Measurements from ENCODE around the gene LHX4.

LHX4 gene

DNA sequence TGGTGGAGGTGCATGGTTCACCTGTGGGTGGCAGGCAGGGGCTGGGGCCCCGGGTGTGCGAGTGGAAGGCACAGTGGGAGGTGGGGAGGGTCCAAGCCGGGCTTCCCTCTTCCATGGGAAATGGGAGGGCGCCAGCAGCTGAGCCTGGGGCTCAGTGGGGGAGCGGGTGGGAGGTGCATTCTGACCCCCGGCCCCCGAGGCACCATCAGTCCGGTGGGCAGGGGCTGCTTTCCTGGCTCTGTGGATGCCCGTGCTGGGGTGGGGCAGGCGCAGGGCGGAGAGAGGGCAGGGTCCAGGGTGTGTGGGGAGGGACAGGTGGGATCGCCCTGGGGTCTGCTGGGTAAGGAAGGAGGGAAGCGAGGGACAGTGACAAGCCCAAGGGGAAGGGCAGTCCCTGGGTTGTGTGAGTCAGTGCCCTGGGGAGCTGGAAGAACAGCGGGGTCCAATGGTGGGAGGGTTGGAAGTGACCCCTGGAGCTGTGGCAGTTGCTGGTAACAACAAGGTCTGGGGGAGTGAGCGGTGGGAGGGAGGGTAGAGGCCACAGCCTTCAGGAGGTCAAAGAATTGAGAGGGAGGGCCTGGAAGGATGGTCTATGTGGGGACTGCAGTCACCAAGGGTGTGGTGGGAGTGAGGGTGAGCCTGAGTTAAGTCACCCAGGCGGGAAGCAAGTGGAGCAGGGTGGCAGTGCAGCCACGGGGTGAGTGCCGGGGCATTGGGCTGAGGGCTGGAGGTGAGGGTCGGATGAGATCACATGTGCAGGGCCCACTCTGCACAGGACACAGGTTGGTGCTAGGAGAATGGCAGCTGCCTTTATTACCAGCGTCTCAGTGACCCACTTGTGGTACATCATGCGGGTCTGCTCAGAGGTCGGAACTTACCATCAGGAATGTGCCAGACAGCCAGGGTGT is 29.6 kb downstream of the LHX4 start:
- FAIRE-seq = no peak

DNA sequence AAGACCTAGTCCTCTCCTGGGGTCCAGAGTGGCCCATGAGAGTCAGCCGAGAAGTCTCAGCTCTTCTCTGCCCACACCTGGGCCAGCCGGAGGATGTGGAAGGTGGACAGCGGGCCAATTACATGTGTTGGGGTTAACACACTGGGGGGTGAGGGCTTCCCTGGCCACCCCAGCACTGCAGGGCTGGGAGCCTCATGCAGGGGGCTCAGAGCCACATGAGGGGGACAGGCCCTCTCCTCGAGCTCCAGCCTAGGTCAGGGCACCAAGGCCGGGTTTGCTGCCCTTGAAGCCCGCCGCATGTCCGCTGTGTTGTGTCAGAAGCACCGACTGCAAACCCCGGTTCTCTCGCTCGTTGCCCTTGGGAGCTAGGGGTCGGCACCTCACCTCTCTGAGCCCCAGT is 30.5 kb downstream of the LHX4 start:
- no peak for FAIRE-seq

DNA sequence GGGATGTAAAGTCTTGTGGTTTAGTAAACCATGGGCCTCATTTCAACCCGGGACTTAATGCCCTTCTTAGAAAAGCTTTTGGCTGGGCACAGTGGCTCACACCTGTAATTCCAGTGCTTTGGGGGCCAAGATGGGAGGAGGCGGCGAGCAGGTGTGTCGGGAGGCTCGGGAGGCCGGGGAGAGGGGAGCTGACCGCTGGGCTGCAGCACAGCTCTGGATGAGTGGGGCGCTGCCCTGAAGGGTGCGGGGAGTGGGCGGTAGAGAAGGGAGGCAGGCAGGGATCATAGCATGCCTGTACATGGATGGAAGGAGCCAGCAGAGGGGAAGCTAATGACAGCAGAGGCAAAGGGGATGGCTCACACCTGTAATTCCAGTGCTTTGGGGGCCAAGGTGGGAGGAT is 31.0 kb downstream of the LHX4 start:
- no peak for FAIRE-seq

DNA sequence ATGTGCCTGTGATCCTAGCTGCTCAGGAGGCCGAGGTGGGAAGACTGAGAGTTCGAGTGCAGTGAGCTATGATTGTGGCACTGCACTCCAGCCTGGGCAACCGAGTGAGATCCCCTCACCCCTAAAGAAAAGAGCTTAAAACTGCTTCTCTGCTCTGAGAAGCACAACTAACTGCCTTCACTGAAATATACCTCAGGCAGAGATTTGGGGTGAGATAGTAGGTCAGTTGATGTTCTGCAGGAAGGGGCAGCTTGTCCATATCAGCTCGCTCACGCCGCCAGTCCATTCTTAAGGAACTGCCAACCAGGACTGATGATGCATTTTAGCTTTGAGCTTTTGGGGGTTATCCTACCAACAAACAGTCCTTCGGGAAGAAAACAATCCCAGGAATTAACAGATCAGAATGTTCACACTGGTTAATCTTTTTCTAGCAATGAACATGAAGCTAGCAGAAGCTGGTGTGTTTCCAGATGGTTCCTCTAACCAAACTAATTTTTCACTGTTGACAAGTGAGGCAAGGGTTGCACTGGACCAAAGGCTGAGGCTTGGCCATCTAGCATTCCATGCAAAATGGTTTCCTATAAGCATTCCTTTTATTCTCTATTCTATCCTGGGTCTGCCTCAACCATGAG is 31.6 kb downstream of the LHX4 start:
- FAIRE-seq = no peak

DNA sequence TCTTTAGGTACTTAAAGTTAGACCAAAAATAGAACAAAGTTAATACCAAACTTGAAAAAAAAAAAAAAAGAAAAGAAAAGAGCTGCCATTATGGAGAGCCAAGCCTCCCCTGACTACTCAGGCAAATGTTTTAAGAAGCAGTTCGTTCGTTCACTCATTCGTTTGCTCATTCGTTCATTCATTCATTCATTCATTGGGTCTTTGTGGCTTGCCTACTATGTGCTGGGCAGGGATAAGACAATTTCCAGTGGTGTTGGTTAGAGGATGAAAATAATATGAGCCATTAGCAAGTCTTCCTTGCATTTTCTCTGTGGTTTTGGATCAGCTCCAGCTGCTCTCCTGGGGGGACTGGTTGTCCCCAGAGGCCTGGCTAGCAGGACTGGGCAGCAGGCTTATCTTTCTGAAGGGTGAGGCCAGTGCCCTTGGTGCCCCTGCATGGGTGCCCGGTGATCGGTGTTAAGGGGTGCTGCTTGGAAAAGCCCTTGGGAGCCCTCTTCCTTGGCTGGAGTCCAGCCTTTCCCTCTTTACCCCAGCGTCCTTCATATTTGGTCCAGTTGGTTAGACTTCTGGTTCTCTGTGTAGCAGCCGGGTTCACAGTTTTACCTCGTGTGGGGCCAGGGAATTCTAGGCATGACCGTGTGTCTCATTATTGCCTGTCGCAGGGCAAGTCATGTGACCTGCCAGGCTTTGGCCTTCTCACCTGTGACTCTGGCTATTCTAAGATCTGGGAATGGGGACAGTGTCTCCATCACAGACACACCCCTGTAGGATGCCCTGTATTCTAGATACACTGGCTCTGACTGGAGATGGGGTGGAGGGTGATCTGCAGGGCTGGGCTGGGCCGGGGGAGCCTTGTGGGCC is 32.8 kb downstream of the LHX4 start:
- FAIRE-seq = no peak

DNA sequence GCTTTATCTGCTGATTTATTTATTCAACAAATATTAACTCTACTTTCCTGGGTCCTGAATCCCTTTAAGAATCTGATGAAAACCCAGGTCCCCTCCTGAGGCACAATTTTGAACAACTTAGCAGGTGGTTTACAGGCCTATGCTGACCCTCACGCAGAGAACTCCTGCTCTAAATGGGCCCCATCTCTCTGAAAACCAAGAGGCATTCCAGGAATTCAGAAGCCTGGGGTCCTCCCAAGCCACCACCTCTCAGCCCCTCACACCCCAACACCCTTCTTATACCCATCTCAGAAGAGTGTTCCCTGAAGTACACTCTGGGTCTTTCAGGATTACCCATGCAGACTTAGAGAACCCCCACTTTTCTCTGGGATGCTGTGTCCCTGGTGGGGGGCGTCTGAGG is 34.5 kb downstream of the LHX4 start:
- FAIRE-seq = no peak

DNA sequence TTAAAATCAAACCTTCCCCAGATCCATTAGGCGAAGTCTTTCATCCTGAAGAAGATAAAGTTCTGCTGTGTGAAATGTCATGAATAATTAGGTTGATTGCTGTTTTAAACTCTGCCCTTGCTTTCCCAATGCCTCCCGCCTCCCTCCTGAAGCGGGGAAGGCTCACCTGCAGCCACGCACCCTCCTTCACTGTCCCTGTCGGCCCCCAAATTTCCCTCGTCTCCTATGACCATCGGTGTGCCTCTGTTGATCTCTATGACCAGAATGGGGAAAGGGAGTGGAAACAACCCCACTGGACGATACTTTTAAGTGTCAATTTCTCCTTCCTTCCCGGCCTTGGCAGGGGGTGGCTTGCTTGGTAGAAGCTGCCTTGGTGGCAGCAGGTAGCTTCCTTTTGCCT is 35.1 kb downstream of the LHX4 start:
- FAIRE-seq = no peak

DNA sequence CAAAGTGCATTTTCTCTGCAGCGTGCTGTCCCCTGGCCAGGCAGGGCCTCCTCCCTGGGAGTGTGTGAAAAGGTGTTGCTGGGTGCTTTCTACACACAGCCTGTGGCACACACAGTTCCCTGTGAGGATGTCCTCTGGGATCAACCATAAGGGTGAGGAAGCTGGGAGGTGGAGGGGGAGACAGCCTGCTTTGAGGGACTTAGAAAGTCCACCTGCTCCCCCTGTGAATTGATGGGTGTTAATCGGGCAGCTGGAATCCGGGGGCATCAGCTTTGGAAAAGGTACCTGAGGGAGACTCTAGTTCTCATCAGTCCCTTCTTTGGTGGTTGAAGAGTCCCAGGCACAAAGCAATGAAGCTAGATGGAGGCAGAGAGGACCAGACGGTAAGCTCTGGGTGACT is 35.8 kb downstream of the LHX4 start:
- FAIRE-seq = no peak

DNA sequence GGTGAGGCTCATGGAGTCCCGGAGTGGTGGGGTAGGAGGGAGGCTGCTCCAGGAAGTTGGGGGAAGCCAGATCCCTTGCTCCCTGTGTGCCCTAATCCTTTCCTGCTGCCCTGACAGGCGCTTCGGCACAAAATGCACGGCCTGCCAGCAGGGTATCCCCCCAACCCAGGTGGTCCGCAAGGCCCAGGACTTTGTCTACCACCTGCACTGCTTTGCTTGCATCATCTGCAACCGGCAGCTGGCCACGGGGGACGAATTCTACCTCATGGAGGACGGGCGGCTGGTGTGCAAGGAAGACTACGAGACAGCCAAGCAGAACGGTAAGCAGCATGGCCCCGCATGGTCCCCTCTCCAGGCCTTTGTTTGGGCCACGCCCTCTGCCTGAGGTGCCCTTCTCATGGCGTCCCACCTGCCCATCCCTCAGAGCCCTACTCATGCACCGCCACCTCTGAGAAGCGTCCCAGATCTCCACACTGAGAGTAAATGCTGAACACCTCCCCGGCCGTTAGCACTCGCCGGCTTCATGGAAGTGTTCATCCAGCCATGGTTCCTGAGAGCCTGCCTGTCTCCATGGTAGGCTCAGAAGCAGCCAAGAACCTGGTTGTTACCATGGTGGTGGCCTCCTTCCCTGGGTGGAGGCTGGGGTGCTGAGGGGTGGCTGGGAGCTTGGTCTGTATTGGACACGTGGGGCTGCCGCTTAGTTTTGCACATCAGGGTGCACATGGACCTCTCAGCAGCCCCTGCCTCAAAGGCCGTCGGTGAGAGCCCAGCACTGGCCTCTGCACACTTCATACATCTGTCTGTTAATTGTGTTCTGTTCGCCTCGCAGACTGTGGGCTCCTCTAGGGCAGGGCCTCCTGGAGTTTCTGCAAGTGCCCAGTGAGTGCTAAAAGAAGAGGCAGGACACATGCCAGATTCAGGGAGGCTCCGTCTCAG is 36.5 kb downstream of the LHX4 start:
- FAIRE-seq = no peak

DNA sequence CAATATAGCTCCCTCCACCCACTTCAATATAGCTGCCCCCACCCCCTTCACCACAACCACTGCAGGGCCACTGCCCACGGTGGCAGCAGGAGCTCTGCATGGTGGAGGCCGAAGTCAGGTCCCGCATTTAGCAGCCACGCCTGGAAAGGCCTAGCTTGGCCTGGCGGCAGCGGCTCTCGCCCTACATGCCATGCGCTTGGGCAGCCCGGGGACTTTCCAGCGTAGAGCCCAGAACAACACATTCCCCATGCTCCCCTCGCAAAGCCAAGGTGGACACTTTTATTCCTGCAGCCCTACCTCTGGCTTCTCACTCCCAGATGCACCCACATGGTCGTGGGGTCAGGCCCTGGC is 37.1 kb downstream of the LHX4 start:
- no peak for FAIRE-seq

DNA sequence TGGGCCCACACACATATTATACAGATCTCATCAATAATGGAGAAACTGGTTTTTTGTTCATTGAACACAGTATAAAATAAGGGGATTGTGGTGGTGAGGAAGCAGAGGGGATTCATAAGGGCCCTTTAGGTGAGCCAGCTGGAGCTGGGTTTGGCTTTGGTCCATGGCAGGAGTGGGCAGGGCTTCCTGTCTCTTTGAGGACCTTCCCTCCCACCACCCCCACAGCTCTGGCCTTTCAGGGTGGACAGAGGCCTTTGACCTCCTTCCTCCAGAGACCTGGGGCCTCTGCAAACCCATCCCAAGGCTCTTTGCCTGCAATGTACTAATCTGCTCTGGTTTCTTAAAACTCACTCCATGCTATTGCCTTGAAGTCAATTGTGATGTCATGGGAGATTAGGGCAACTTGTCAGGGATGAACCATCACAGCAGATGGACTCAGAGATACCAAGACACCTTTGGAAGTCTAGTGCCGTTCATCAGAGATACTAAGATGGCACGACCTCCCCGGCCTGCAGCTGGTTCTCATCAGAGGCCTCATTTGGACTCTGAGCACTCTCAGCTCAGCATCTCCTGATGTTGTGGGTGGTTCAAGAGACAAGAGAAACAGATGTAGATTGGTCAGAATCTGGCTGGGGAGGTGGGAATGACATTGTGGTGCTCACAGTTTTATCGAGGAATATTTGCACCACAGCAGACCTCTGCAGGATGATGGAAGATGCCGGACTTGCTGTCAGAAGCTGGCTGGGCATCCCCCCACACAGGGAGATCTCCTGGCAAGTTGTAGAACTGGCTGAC is 37.9 kb downstream of the LHX4 start:
- FAIRE-seq = no peak

DNA sequence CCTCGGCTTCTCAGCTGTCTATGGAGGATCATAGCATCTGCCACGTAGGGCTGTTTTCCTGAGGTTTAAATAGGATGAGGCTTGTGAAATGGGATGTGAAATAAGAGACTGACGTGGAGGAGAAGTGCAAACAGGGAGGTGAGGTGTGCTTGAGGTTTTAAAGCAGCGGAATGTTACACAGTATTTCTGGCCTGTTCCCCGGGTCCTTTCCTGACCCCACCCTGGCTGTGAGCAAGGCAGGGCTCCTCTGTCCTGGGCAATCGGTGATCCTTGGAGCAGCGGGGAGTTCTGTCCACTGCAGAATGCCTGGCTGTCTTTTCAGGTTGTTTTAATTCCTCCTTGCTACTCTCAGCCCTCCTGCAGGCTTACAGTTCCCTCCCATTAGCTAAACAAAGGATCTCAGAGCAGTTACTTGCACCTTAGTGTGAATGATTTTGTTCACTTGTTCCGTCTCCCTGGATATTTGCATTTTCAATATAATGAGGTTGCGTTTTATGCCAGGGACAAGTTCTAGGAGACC is 38.6 kb downstream of the LHX4 start:
- FAIRE-seq = no peak

DNA sequence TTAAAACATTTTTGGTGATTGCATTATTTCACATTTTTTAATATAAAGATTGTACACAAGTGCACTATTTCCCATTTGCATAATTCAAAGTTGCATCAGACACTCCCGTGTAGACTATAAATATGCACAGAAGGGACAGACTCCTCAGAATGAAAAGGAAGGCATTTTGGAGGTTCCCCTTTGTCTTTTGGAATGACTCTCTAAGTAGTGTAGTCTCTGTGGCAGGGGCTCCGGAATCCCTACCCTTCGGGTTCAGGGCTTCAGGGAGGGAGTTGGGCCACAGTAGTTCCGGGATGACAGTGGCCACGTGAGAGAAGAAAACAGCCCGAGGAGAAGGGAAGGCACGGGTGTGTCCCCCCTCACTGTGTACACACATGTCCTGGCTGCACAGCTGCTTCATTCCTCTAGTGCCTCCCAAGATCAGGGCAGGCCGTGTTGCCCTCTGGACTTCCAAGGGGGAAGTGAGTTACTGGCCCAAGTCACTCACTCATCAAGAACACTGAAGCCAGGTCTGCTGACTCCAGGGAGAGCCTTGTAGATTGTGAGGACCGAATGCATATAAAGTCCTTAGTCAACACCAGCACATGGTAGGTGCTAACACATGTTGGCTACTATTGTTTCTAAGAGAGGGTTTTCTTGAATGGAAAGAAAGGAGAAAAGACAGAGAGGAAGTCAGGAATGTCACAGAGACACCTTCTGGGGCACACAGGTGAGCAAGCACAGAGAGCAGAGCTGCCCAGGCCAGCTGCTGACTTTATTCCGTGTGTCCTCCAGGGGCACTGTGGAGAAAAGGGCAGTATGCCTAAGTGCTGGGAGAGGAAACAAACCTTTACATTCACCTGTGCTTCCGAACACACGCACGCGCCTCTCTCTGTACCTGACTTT is 39.8 kb downstream of the LHX4 start:
- FAIRE-seq = no peak

DNA sequence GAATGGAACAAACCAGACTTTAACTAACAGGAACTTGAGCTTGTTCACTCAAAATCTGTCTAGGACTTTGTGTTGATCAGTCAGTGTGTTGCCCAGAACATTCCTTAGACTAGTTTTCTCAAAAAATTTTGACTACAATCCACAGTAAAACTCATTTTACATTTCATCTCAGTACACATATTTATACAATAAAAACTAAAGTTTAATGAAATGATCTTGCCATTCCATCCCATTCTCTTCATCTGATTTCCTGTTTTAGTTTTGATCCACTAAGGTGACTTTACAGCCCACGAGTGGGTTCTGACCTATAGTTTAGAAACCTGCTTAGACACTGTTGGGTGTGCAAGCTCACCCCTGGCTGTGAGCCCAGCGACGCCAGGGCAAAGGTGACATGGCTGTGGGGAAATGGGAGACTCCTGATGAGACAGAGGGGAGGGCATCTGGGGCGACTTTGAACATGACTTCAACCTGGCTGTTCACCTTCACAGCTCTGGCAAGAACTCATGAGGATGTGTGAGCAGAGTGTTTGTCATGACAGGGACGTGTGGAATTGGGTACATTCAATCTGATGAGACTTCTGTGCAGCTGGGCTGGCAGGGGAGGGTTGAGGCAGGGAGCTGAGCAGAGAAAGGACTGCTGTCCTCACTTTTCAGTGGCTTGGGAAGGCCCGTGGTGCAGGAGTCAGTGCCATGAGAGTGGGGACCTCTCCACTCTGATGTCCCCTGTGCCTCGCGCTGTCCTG is 40.6 kb downstream of the LHX4 start:
- no peak for FAIRE-seq

DNA sequence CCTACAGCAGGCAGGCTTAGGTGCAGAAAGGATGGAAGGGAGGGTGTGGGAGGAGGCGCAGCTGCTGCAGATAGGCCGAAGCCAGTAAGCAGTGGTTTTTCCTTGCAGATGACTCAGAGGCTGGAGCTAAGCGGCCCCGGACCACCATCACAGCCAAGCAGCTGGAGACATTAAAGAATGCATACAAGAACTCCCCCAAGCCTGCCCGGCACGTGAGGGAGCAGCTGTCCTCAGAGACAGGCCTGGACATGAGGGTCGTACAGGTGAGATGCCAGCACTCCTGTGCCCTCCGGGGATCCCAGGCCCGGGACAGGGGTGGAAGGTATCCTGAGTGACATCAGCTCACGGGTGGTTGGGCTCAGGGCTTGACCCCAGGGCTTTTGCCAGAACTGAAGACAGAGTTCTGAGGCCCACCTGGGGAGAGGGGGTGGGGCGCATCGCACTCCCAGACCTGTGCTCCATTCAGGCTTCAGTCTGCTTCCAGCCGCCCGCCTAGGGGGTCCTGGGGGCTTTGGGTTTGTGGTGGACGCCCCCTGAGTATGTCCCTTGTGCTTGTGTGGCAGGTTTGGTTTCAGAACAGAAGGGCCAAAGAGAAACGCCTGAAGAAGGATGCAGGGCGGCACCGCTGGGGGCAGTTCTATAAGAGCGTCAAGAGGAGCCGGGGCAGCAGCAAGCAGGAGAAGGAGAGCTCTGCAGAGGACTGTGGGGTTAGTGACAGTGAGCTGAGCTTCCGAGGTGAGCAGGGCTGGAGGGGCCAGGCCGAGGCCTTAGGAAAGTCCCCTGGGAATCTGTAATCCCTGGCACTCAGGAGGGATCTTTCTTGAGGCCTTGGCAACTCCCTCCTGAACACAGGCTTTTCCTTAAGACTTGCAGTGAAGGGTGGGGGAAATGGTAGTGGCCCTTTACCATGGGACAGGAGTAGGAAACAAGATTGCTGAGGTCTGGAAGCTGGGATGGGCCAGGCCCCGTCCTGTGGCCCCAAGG is 41.5 kb downstream of the LHX4 start:
- no peak for FAIRE-seq

DNA sequence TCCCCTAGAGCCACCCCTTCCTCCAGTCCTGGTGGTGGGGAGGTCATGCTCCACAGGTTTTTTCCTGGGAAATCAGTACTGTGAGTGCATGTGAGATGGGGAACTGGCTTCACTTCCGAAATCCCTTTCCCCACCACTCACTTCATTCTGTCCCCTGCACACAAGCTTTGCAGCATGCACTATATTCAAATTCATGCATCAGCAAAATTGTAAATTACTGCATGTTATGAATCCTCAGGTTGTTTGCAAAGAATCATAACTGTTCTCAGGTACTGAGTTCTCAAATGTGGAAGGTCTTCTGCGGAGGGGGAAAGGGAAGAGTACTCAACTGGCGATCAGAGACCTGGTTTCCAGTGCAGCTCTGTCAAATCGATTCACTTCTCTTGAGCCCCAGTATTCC is 42.3 kb downstream of the LHX4 start:
- FAIRE-seq = no peak

DNA sequence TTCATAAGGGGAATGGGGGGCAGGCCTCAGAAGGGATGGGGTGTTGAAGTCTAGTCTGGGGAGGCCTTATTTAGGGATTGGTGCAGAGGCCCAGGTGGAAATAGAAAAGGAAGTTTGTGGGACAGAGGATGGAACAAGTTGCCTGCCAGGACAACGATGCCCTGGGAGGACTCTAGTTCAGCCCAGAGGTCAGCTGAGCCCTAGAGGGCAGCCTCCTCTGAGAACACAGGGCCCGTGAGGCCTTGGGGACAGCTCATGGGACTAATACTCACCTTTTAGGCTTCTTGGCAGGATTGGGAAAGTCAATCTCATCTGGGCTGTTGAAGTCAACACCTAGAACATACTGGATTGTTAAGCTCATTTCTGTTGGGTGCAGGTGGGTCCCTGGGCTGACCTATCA is 43.0 kb downstream of the LHX4 start:
- no peak for FAIRE-seq

DNA sequence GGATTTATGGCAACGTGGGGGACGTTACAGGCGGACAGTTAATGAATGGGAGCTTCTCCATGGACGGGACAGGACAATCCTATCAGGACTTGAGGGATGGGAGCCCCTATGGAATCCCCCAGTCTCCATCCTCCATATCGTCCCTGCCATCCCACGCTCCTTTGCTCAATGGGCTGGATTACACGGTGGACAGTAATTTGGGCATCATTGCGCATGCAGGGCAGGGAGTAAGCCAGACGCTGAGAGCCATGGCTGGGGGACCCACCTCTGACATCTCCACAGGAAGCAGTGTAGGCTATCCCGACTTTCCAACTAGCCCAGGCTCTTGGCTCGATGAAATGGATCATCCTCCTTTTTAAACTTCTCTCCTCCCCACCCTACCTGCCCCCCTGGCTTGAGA is 44.2 kb downstream of the LHX4 start:
- FAIRE-seq = no peak
